Mucosa of gallbladder (tissue), 1 donor: ENCODE data around the gene RFWD3. TPM values are rescaled to one million over a fixed set of nuclear protein-coding genes. Genes with fewer than 3 reads are reported as not detected.
"Not testable (repeated sequence)": the region's sequence is repeated elsewhere in the genome, so short reads cannot be mapped to it uniquely, and the experiment has no call there.

Experiments used
- DNase-seq: peaks from one replicate; pipeline ENCODE4 v3.0.0-alpha.2; 2020; ENCODE audit warnings: low spot score
- total RNA-seq: library from RNA; stranded (reverse); gene quantifications from one replicate; pipeline ENCODE4 v1.2.1, GENCODE V29; 2021
- donor health status: DM: no; HTN: no; CAD: no.

Gene RFWD3, protein sequence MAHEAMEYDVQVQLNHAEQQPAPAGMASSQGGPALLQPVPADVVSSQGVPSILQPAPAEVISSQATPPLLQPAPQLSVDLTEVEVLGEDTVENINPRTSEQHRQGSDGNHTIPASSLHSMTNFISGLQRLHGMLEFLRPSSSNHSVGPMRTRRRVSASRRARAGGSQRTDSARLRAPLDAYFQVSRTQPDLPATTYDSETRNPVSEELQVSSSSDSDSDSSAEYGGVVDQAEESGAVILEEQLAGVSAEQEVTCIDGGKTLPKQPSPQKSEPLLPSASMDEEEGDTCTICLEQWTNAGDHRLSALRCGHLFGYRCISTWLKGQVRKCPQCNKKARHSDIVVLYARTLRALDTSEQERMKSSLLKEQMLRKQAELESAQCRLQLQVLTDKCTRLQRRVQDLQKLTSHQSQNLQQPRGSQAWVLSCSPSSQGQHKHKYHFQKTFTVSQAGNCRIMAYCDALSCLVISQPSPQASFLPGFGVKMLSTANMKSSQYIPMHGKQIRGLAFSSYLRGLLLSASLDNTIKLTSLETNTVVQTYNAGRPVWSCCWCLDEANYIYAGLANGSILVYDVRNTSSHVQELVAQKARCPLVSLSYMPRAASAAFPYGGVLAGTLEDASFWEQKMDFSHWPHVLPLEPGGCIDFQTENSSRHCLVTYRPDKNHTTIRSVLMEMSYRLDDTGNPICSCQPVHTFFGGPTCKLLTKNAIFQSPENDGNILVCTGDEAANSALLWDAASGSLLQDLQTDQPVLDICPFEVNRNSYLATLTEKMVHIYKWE
- 22.6 TPM for total RNA-seq

DNA sequence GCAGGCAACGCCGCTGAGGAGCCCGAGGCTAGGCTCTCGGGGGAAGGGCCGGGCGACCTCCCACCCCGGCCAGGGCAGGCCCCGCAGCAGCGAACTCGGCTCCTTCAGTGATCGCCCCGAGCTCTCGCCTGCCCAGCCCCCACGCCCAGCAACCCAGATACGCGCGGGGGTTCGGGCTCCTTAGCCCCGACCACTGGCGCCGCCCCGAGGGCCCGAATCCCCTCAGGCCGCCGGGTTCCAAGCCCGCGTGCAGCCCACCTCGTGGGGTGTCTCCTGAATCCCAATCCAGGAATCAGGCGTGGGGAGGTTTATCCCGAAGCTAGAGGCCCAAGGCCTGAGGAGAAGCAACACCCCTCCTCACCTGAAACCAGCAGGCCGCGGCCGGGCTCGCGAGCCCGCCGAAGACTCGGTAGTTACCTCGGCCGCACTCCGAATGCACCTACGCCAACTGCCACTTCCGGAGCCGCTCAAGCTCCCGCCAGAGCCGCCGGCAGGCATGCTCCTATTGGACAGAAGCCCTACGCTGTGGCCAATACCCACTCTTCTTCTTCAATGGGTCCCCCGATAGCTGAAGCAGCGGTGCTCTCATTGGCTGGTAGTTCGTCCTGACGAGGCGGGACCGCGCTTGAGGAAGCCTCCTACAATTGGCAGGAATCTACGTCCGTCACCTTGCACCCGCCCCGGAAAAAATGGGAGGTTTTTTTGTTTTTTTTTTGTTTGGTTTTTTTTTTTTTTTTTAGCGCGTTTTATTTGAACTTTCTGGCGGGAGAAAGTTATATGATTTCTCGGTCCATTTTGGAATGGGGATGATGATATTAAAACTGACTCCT lies at the start of gene RFWD3:
RFWD3 (minus strand) TSS at position 453 of the 830 bp plus-strand sequence. CDS start 5,428 bp downstream, outside the sequence.
- peak; percentile 99 for DNase-seq

DNA sequence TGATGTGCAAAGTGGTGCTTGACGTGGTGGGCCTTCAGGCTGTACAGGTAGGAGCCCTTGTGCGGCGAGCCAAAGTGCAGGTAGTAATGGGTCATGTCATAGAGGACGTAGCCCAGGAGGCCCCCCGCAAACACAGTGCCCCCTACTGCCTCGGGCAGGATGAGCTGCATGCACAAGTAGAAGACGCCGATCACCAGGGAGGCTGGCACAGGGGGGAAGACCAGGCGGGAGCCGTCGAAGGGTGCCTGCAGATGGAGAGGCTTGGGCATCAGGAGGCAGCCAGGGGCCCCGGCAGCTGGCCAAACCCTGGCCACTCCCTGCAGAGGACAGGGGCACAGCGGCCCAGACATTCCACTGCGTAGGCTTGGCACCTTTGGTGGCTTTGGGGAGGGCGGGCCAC lies 49.7 kb upstream of the RFWD3 start:
- no peak for DNase-seq

DNA sequence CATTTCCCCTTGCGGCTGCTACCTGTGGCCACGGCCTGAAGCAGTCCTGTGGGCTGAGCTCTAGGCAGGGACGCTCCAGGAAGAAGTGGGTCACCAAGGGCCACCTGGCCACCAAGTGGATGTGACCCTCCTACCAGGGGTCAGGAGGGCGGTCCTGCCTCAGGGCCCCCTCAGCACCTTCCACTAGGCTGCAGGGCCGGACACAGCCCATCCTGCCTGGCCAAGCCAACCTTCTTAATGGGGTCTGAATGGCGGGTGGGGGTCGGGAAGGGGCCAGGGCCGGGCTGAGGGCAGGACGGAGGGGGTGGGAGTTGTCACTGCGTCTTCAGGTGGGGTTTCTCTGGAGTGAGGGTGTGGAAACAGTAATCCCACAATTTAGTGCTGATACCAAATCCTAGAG lies 47.2 kb upstream of the RFWD3 start:
- no peak for DNase-seq

DNA sequence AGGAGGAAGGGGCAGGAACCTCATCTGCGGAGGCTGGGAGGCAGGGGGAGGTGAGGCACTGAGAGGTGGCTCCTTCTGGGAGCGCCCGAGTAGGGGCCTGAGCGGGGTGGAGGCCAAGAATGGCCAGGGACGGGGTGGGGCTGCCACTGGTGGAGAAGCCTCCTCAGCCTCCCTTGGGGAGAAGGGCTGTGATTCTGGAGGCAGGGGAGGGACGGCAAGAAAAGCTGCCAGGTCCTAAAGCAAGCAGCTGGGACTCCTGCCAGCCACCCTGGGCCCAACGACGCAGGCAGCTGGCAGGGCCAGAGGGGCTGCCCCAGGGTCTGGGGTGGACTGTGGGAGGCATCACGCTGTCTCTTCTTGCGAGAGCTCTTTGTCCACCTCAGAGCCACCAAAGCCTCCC lies 46.6 kb upstream of the RFWD3 start:
- no peak for DNase-seq

DNA sequence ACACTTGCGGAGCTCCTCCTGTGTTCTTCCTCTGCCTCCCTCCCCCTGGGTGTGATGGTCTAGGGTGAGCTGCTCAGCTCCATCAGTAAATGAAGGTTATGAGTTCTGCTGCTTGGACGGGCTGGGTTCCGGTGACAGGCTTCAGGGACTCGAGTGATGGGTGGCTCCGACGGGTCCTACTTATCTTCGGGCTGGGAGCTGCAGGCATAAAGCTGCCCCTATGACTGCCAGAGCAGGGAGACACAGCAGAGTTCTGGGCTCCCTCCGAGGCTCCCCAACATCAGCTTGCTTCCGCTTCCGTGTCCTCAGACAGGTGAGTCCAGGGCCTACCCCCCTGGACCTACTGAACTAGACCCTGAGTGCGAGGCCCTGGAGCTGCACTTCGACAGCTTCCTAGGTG lies 45.3 kb upstream of the RFWD3 start:
- DNase-seq: no peak

DNA sequence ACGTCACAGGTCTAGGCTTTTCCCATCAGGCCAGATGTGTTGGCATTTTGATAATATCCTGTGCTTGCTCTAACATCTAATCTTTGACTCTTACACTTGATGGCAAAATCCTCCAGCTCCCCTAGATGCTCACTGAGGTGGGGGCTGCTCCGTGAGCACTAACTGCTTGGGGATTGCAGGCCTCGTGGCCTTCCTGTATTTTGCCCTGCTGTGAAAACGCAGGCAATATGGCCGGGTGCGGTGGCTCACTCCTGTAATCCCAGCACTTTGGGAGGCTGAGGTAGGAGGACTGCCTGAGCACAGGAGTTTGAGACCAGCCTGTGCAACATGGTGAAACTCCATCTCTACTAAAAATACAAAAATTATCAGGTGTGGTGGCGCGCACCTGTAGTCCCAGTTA lies 43.7 kb upstream of the RFWD3 start:
- DNase-seq: no peak

DNA sequence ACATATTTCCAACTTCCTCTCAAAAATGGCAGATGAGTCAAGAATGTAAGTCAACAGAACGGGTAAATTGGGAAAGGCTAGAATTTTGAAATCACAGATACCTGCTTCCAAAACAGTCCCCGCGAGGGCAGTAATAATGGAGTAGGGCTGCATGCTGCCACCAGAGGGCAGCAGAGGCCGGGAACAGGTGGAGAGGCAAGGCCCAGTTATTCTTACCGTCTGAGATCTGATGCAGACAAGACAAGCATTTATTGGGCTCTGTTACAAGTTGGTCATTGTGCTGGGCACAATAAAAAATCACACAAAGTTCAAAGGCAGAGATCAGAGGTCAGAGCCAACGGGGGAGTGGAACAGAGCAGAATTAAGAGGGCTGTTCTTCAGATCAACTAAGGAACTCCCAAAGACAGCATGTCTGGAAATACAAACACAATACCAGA lies 42.8 kb upstream of the RFWD3 start:
- DNase-seq: peak; percentile 83

DNA sequence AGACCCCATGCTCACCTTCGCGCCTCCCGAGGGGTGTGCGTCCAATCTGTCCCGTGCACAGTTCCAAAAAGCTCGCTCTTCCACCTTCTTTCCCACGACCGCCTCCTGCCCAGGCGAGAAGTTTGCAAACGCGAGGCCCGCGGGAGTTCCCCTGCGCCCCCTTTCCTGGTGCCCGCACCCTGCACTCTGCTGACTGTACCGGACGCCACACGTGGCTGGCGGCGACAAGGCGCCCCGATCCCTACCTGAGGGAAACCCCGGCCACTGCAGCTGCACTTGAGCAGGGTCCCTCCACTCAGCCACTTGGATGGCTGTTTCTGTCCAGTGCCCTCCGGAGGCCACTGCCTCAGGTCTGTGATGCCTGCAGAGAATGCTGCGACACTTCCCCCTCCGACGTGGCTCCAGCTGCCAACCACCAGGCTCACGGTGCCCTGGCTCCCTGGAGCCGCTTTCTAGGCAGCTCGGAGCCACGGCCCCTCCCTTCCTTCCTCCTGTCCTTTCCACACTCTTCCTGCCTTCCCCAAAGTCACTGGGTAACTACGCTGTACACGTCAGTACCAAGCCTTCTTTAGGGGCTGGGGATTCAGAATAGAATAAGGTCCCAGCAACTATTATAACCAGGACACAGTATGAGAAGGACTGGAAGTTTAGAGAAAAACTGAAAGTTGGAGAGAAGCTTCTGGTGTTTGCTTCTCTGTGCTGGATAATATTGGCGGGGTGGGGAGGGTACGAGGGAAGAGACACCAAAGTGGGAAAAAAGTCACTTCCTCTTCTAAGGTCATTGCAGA lies 34.0 kb upstream of the RFWD3 start, which contains the start of gene MLKL:
MLKL (minus strand) TSS at position 425 of the 788 bp plus-strand sequence. CDS start 5,105 bp downstream, outside the sequence.
- peak; percentile 30 for DNase-seq

DNA sequence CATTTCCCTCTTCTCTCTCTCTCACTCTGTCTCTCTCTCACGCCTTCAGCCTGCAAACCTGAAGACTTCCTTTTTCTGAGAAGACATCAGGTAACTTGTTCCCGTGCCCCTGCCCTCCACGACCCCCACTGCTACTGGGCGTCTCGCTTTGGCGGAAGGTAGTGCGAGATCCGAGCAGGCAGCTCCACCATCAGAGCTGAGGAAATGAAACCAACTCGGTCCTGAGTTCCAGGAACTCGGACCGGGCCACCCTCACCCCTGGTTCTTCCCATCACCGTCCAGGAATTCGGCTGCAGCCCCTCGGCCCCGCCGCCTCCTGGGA lies 33.4 kb upstream of the RFWD3 start:
- peak; percentile 18 for DNase-seq

DNA sequence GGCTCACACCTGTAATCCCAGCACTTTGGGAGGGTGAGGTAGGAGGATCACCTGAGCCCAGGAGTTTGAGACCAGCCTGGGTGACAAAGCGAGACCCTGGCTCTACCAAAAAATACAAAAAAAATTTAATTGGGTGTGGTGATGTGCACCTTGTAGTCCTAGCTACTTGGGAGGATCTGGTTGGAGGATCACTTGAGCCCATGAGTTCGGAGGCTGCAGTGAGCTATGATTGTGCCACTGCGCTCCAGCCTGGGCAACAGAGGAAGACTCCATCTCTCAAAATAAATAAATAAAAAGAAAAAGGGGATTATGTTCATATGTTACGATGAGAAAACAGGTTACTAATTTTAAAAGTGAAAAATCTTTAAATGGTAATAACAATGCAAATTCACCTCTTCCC lies 33.0 kb upstream of the RFWD3 start:
- no peak for DNase-seq

DNA sequence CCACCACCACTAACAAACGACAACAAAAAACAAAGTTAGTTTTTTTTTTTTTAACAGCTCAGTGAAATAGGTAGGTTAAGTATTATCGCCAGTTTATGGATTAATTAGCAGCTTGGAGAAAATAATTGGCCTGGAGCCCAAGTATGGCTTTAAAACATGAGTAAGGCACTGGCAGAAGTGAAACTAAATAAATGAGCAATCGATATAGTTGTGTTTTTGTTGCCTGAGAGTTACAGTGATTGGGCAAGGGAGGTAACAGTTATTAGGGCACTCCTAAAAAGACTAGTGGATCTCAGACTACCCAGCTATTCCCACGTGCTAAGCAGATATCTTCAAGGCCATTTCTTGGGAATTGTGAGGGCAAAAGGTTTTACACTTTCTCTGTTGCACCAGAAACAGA lies 31.5 kb upstream of the RFWD3 start:
- no peak for DNase-seq

DNA sequence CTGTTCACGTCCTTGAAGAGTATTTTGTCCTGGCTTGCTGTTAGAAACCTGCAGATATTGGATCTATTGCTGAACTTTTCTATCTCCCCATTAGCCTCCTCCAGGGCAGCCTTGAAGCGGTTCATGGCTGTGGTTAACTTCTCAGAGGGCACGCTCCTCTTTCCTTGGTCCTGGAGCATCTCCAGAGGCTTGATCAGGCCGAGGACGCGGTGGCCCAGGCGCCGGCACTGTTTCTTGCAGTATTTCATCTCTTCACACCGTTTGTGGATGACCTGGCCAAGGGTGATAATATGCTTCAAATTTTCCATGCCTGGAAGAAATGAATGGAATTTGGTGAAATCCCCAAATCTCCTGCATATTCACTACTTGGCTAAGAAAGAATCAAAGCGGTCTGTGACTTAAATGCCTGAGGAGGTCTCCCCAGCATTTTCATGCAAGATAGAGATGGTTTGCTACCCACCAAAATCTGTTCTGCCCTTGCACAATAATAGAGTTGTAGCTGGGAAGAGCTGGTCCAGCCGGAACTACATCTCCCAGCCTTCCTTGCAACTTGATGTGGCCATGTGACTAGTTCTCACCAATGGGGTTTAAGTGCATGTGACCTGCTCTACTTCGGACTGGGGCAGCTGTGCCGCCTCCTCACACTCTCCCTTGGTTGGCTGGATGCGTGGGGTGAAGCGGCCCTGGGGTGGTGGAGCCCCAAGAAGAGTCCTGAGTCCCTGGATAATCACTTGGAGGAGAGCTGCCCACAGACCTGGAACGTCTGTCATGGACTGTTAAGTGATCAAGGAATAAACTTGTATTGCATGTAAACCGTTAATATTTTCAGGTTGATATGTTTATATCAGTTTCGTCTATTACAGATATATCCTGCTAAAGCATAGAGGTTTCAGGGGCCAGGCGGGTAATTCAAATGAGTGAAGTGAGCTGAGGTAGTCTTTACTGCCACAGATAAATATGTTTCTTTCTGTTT lies 29.1 kb upstream of the RFWD3 start:
- DNase-seq: peak; percentile 90

DNA sequence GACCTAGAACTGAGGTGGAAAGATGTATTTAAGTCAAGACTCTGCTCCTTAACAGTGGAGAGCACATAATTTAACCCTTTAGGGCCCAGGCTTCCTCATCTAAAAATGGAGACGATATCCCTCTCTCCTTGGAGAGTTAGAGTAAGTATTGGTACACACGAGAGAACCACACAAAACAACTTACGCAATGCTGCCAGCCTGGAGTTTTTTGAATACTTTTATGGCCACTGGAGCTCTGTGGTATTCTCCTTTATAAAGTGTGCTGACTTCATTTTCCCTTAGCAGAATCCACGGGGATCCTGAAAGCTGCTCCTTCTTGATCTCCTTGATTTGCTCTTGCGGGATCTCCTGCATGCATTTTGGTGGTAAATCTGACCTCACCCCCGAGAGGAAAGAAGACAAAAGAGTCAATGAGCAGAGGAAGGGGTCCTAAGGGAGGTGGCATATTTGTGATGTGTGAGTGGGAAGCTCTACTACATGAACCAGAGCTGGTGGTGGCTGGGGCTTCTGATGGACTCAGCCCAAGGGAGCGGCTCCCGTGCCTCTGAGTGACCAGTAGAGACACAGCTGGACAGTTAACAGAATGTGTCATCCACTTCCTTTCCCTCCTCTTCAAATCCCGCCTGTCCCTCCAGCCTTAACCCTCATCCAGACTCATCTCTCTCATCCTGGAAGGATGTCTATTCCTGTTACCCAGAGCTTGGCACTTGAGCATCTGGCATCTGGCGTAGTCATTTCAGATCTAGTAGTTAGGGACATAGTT lies 24.6 kb upstream of the RFWD3 start:
- no peak for DNase-seq

DNA sequence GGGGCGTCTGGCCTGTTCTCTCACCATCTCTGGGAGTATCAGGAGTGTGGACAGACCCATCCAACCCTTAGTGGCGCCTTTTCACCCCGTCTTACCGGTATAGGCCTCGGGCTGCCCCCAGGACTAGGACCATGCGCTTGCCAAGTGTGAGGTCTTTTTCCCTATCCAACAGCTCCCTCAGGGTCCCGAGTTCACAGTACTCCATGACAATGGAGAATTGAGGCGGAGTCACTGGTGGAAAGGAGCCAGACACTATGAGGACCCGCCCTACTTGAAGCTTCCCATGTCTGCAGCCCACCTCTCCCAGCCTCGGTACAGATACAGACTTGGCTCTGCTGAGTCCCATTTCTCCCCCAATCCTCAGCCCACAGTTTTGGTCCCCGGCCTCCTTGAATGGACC lies 15.9 kb upstream of the RFWD3 start:
- DNase-seq: no peak

DNA sequence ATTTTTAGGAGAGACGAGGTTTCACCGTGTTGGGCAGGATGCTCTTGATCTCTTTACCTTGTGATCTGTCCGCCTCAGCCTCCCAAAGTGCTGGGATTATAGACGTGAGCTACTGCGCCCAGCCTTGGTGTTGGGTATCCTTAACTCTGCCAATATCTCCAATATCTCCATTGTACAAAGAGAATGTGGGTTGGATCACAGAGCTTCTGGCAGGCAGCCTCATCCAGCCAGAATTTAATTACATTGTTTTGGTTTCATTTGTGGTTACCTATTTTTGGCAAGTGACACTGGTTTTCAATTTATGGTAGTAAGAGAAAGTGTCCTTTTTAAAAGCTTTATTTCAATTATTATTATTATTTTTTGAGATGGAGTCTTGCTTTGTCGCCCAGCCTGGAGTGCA lies 14.0 kb upstream of the RFWD3 start:
- no peak for DNase-seq

DNA sequence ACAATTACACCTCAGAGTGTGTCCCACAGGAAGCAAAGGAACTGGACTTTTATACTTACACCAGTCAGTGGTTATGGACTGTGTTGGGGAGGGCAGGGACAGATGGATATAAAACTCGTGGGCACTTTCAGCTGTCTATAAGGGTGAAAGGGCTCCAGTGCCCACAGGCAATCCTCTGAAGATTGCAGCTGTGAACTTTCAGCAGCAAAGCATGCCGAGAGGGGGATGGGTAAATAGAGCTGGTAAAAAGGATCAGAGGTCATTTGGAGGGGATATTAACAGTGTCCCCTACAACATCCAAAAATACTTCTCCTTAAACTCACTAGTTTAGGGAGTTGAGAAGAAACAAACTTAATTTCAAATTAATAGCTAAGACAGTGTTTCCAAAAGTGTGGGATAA lies 13.3 kb upstream of the RFWD3 start:
- DNase-seq: no peak

DNA sequence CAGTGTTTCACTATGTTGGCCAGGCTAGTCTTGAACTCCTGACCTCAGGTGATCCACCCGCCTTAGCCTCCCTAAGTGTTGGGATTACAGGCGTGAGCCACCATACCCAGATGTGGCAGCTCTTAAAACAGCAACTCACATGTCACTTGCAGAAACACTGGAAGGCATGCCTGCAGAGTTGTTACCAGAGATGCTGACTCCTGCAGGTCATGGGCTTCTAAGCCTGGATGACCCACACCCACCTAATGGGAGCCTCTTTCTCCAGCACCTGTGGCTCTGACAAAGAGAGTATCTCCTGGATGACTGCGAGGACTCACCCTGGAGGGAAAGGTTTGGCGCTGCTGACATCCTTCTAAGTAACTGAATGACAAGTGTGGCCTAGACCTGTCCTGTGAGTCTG lies 11.2 kb upstream of the RFWD3 start:
- no peak for DNase-seq

DNA sequence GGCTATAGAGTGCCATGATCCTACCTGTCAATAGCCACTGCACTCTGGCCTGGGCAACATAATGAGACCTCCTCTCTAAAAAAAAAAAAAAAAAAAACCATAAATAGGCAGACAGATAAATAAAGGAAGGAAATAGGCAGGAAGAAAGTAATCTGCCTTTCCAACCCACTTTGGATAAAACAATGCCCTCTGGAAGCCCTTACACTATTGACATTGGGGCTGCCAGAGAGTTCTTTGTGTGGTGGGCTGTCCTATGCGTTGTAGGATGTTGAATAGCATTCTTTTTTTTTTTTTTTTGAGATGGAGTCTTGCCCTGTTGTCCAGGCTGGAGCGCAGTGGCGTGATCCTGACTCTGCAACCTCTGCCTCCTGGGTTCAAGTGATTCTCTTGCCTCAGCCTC lies 7.2 kb upstream of the RFWD3 start:
- no peak for DNase-seq

DNA sequence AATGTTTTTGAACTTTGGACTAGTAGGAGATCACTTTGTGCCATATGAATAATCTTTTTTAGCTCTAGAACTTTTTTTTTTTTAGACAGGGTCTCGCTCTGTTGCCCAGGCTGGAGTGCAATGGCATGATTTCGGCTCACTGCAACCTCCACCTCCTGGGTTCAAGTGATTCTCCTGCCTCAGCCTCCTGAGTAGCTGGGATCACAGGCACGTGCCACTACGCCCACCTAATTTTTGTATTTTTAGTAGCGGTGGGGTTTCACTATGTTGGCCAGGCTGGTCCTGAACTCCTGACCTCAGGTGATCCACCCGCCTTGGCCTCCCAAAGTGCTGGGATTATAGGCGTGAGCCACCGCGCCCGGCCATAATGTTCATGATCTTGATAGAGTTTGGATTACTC lies 2.2 kb upstream of the RFWD3 start:
- not testable (repeated sequence) for DNase-seq
